GM11168 (cell line): Measurements from ENCODE around the gene WASF1.
"Not testable (repeated sequence)": the region's sequence is repeated elsewhere in the genome, so short reads cannot be mapped to it uniquely, and the experiment has no call there.

Experiments
- in situ Hi-C: fragments of 300-500 bp; cut with MboI; formaldehyde crosslinking; loops from one replicate; pipeline ENCODE4 v1.12.0; 2022; ENCODE audit warnings: low sequenced_read_pairs; ENCODE audit not compliant: unreplicated experiment

The WASF1 gene

DNA sequence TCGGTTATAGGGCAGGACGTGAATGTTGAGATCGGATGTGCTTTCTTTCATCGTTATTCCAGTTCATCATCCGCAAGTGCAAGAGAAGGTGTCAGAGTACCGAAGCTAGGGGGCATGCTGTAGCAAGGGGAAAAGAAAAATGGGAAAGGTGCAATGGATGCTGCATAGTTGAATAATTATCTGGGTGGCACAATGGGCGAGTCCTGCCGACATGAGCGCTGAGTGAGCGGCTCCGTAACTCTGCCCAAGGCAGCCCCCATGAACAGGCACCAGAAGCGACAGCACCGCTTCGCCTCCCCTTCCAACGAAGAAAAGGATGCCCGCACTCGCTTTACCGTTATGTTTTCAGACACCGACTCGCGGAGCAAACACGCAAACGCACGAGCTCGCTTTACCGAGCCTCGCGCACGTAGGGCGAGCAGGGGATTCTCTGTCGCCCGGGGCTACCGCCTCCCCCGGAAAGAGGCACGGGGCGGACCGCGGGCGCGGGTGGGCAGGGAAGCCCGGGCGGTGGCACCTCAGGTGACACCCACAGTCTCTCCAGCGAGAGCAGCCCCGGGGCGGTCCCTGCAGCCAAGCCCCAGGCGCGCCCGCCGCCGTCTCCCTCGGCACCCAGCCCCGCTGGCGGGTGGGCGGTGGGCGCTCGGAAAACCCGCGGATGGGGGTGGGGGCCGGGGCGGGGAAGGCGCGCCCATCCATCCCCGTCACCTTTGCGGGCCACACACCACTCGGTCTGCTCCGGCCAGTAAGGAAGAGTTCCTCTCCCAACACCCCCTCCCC is 654 bp downstream of the WASF1 start:
- in situ Hi-C loops, result no loop called here

DNA sequence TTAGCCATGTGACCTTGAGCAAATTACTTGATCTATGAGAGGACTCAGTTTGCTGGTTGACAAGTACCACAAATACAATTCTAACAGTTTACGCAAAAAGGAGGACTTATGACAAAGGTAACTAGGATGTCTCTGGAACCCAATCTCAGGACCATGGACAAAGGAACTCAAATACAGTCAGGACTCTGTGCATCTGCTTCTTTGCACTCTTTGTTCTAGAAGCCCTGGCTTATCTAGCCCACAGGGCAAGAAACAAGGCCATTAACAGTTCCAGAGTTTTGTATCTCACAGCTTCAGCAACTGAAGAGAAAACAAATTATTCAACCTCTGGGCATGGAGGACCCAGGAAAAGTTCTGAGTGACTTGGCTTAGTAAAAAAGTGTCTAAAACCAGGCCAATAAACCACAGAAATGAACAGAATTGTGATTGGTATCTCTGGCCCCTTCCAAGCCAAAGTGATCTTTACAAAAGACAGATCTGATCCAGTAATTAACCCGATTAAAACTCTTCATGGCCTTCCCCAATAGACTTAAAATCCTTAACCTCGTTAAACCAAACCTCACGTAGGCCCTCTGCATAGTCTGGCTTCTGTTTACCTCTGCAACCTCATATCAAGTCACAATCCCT is 5.9 kb downstream of the WASF1 start:
- in situ Hi-C loops, result no loop called here

DNA sequence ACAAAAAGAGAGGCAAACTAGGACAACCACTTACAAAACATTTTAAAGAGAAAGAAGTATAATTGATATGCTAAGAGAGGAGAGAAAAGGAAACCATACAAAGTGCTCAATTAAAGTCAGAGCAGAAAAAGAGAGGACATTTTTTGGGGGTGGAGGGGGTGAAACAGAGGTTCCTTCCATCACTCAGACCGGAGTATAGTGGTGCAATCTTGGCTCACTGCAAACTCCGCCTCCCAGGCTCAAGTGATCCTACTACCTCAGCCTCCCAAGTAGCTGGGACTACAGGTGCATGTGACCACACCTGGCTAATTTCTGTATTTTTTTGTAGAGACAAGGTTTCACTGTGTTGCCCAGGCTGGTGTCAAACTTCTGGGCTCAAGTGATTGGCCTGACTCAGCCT is 9.4 kb downstream of the WASF1 start:
- in situ Hi-C loops, result no loop called here

DNA sequence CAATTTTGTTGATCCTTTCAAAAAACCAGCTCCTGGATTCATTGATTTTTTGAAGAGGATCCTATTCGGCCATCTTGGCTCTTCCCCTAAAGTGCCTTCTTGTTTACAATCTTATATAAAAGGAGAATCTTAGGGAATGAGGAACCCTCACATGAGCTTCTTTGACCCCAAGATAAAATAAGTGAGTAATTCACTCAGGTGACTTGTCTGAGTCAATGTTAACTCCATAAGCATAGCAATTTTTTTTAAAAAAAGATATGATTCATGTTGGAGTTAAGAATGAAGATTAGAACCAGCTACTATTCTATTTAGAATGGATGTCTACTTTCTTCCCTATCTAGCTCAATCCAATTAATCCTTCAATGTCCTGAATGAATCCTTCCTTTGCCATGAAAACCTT is 21.0 kb downstream of the WASF1 start:
- in situ Hi-C loops, result no loop called here

DNA sequence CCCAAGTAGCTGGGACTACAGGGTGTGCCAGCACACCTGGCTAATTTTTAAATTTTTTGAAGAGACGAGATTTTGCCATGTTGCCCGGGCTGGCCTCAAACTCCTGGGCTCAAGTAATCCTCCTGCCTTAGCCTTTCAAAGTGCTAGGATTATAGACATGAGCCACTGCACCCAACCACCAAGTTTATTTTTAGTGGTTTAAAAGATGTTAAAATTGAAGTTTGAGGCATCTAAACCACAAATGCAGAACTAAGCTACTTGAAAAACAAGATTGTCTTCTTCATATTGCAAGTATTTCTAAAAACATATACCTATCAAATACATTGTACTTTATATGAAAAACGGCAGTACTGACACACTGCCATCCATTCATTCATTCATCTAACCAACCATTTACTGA is 31.6 kb downstream of the WASF1 start:
- in situ Hi-C loops, result no loop called here

DNA sequence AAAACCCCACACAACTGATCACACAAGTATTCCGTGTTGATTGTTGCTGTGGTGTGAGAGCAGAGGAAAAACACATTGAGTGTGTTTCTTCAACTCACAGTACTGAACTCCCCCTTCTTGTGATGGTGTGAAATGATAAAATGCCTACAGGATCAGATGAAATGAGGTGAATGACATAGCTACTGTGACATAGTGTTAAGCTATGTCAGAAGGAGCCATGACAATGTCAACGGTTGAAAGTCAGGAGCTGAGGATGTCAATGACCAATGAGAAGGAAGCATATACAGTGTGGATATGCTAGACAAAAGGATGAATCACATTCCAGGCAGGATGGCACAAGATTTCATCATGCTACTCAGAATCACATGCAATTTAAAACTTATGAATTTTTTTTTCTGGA is 38.8 kb downstream of the WASF1 start:
- in situ Hi-C loops, result no loop called here

DNA sequence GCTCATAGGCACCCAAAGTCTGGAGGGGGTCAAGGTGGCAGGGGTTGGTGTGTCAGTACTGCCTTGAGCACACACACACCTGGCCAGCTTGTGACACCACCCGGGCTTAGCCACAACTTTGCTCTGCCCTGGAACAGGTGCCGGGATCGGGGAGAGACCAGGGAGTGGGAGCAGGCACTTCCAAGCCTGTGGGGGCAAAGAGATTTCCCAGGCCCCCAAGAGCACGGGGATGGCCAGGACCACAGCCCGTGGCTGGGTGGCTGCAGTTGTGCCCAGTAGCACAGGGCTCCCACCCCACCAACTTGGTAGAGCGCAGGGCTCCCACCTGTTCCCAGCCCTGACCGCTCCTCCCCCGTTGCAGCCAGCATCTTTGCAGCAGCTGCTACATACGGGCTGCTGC is 40.4 kb downstream of the WASF1 start:
- in situ Hi-C loops, result no loop called here

DNA sequence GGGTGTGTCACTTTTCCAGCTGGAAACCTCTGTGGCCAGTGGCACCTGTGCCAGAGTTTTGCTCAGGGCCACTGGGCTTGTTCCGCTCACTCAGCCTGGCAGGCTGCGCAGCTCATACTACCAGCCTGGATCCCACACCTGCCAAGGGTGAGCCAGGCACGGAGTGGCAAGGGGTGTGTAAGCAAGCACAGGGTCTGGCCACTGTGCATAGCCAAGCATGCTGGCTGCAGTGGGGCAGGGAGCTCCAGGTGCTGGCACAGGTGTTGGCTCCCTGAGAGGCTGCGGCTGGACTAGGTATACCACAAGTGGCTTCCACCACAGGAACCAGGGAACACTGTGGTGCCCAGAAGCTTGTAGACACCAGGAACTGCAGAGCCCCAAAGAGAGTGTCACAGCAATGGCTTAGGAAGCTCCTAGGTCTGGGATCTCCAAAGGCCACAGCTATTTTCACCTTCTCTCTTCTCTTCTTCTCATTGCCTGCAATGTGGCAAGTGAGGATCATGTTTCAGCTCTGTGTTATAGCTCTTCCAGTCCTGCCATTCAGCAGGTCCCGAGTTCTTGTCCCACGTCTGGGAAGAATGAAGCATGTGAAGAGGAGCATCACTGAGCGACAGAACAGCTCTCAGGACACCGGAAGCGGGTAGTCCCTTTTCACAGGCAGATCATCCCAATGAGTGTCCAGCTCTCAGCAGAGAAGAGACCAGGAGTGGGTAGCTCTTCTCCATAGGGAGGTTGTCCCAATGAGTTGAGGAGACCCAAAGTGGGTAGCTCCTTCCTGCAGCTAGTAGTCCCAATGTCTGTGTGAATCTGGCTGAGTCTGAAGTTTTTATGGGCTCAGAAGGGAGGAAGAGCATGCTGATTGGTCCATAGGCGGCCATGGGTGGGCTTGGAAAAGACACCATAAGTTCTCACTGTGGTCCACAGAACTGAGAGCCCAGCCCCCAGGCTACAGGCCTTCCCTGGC is 41.3 kb downstream of the WASF1 start:
- in situ Hi-C loops, result no loop called here

DNA sequence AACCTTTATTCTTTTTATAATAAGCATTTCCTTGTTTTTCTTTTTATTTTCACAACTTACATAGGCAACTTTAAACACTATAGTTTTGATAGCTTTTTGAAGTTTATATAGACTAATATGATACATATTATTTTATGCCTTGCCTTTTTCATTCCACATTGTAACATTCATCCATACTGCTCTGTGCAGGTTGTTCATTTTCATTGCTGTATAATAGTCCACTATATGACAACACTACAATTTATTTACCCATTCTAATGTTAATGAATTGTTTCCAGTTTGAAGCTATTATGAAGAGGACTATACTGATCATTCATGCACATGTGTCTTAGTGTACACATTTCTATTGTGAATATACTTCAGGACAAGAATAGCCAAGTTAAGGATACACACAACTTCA is 49.1 kb downstream of the WASF1 start:
- in situ Hi-C loops, result no loop called here

DNA sequence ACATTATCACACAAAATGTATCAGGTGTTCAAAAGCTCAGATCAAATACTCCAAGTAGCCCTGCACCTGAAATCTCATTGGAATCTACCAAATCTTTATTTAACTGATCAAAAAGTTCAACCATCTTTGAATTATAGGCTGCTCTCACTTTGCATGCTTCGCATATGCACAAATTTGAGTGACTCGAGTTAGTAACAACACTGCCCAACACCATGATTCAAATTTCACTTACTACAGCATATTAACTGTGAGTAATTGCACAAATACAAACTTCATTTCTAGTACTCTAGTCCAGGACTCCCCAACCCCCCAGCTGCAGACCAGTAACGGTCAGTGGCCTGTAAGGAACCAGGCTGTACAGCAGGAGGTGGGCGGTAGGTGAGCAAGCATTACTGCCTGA is 51.1 kb downstream of the WASF1 start:
- in situ Hi-C loops, result no loop called here

DNA sequence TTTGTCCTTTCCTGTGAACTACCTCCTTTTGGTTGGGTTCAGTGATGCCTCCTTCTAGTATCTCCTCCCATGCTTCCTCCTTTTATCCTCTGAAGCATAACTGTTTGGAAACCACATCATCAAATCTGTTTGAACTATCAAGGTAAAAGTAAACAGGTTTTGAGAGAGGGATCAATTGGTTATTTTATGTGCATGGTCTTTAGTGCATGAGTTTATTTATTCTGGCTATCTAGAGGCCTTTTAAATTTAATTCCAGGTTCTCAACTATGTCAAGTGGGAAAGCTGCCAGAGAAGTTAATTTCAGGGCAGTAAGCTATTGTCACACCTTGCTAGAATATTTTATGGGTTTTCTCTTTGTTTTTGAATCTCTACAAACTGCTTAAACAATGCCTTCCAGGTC is 54.1 kb downstream of the WASF1 start:
- in situ Hi-C loops, result no loop called here

DNA sequence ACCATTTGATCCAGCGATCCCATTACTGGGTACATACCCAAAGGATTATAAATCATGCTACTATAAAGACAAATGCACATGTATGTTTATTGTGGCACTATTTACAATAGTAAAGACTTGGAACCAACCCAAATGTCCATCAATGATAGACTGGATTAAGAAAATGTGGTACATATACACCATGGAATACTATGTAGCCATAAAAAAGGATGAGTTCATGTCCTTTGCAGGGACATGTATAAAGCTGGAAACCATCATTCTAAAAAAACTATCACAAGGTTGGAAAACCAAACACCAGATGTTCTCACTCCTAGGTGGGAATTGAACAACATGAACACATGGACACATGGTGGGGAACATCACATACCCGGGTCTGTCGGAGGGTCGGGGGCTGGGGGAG is 57.8 kb downstream of the WASF1 start:
- in situ Hi-C loops, result not testable (repeated sequence)

DNA sequence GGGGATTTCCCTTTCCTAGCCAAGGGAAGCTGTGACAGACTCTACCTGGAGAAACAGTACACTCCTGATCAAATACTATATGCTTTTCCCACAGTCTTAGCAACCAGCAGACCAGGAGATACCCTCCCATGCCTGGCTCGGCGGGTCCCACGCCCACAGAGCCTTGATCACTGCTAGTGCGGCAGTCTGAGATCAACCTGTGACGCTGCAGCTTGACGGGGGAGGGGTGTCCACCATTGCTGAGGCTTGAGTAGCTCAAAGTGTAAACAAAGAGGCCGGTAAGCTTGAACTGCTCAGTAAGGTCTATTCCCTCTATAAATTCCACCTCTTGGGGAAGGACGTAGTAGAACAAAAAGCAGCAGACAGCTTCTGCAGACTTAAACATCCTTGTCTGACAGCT is 63.2 kb downstream of the WASF1 start:
- in situ Hi-C loops, result no loop called here

DNA sequence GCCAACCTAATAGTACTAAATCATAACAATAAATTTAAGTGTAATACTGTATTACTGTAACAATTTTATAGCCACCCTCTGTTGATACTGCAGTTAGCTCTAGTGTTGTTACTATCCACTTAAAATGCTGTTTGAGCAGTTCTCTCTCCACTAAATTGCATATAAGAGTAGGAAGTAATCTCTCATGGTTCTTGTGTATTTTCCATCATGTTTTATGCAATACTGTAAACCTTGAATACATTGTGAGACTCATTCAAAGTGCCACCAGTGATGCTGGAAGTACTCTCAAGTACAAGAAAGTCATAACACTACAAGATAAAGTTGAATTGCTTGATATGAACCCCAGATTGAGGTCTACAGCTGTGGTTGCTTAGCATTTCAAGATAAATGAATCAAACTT is 65.5 kb downstream of the WASF1 start:
- in situ Hi-C loops, result no loop called here

DNA sequence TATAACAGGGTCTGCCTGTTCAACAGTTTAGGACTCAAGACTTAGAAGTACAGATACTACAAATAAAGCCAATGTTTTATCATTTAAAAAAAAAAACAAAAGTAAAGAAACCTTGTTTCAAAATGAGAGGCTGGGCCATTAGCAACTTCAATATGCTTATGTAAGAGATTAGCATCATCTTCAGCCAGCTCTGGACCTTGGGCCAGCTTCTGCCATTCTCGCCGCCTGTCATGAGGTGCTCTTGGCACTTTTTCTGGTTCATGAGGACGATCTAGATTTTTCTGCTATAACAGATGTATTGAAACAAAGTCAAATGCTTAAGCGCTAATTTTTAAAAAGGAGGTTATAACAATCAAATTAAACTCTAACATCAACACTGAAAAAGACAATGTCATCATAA is 74.2 kb downstream of the WASF1 start:
- in situ Hi-C loops, result no loop called here

DNA sequence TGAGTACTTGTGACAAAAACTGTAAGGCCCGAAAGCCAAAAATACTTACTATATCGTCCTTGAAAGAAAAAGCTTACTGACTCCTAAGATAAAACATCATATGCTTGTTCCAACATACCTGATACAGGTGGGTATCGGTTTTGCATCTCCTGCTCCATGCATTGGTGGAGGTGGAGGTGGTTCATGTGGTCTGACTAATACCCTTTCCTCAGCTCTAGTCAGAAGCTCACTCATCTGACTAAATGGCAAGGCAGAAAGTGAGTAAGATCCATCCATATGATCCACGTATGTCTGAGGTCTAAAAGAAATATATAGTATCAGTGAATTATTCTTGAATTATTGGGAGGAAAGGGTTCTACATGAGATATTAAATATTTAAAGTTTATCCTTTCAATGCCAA is 76.2 kb downstream of the WASF1 start:
- in situ Hi-C loops, result no loop called here

DNA sequence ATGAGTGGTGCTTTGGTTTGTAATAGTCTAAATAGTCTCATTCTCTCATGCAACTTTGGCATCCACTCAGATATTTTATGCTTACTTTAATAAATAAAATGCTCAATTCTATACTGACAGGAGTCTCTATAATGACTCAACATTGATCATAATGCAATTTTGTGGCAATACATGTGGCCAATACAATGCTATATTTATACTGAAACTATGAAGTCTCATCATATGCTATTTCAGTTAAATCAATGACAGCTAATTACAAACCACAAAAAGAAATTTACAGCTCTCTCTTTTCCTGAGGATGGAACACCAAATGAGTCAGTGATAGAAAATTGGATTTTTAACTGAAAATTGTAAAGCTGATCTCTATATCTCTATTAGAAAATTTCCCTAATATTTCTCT is 77.1 kb downstream of the WASF1 start:
- in situ Hi-C loops, result no loop called here

DNA sequence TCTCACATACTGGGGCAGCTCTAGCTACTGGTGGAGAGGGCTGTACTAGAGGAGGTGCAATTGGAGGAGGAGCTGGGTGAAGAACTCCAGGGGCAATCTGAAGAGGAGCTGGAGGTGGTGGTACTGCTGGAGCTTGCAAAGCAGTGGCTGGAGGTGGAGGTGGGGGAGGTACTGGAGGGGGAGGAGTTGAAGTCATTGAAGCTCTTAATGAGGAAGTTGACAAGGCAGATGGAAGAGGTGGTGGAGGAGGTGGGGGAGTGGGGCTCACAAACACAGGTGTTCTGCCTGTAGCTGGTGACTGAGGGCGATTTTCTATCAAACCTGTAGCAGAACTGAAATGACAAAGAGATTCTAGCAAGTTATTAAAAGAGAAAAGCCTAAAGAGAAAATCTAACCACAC is 77.6 kb downstream of the WASF1 start:
- in situ Hi-C loops, result no loop called here

DNA sequence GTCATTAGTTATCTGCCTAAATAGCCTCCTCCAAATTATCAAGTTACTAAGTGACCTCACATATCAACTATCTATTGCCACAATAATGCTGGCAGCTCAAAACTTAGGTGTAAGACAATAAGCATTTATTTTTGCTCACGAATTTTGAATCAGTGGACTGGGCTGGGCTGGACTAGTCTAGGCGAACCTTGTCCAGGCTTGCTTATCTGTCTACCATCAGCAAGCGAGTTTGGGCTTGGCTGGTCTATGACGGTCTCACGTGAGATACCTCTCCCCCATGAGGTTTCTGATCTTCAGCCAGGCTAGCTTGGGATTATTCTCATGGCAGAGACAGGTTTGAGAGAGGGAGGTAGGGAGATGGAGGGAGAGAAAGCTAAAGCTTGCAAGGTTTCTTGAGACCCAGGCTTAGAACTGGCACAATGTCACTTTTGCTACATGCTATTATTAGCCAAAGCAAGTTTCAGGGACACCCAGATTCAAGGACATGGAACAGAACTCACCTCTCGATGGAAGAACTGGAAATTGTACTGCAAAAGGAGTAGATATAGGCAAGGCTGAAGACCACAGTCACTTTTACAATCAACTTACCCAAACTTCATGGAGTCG is 80.9 kb downstream of the WASF1 start:
- in situ Hi-C loops, result no loop called here

DNA sequence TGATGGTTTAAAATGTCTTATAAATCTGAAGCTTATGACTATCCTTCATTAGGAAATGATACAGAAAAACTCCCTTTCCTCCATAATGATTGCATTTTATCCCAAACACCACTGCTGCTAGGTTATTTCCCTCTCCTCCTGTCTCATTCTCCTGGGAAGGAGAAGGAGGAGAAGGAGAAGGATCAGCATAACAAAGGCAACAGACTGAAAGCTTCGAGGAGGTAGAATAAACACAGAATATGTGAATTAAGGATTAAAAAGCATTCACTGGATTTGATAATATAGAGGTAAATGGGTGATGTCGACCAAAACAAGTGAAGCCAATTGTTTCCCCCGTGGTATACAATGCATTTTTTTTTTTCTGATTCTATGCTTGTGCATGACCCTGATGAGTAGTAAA is 82.0 kb downstream of the WASF1 start:
- in situ Hi-C loops, result no loop called here

DNA sequence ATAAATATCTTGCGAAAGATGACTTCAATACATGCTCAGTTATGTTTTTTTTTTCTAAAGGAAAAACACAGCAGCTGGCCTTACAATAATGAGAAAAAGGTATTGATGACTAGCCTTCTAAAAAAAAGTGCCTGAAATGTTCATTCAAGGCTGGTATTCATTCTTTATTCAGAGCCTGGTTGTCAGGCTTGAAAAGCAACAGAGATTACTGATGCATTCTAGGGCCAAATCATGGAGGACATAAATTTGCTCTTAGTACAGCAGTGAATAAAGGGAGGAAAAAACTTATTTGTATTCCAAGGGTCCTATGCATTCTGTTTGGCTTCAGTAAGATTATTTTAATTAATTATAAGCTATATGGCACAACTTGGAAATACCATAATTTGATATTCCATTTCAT is 83.5 kb downstream of the WASF1 start:
- in situ Hi-C loops, result no loop called here
